ENCODE data around the gene NRXN3. TPM values are rescaled to one million over a fixed set of nuclear protein-coding genes. Genes with fewer than 3 reads are reported as not detected.

The NRXN3 gene
- total and polyA plus RNA-seq, 4 donors: 21.9 to 73.4 (median 65.7) TPM

GRCh38 chr14:79370969-79371368 is 1200.8 kb downstream of the NRXN3 start:
- no peaks in the 10 kb centered on the region for H3K27me3 ChIP-seq (ENCODE audit: control insufficient read depth, insufficient read depth, low read length)
- H3K27ac ChIP-seq (ENCODE audit: low read depth, low read length): no peak overlapping the region
- H3K36me3 ChIP-seq (ENCODE audit: control insufficient read depth, insufficient read depth, low read length): no peaks in the 10 kb centered on the region
- H3K4me1 ChIP-seq (ENCODE audit: control insufficient read depth, insufficient read depth, low read length): no peaks in the 10 kb centered on the region
- no peak for DNase-seq (ENCODE audit: low read depth in 4 of 6, low spot score in 6 of 6)
- no peaks in the 10 kb centered on the region for H3K9me3 ChIP-seq (ENCODE audit: control insufficient read depth, insufficient read depth, low read length)
- WGBS (ENCODE audit: insufficient coverage): no CpG with 5 or more reads among the region's 1 CpG
- no peak overlapping the region for H3K4me3 ChIP-seq (ENCODE audit: low read depth, low read length)

GRCh38 chr14:79373451-79373850 is 1203.3 kb downstream of the NRXN3 start:
- H3K4me1 ChIP-seq (ENCODE audit: control insufficient read depth, insufficient read depth, low read length): no peaks in the 10 kb centered on the region
- DNase-seq (ENCODE audit: low read depth in 4 of 6, low spot score in 6 of 6): no peak
- H3K4me3 ChIP-seq (ENCODE audit: low read depth, low read length): no peak overlapping the region
- no CpG with 5 or more reads among the region's 6 CpGs for WGBS (ENCODE audit: insufficient coverage)
- no peak overlapping the region for H3K27ac ChIP-seq (ENCODE audit: low read depth, low read length)
- no peaks in the 10 kb centered on the region for H3K27me3 ChIP-seq (ENCODE audit: control insufficient read depth, insufficient read depth, low read length)
- no peaks in the 10 kb centered on the region for H3K9me3 ChIP-seq (ENCODE audit: control insufficient read depth, insufficient read depth, low read length)
- no peaks in the 10 kb centered on the region for H3K36me3 ChIP-seq (ENCODE audit: control insufficient read depth, insufficient read depth, low read length)

- H3K27me3 ChIP-seq (ENCODE audit: control insufficient read depth, insufficient read depth, low read length): no peaks in the 10 kb centered on the region
- no peaks in the 10 kb centered on the region for H3K36me3 ChIP-seq (ENCODE audit: control insufficient read depth, insufficient read depth, low read length)
- H3K4me3 ChIP-seq (ENCODE audit: low read depth, low read length): no peak overlapping the region
- H3K9me3 ChIP-seq (ENCODE audit: control insufficient read depth, insufficient read depth, low read length): no peaks in the 10 kb centered on the region
- WGBS (ENCODE audit: insufficient coverage): 34% methylated on average over 4 of the region's 7 CpGs
- no peak overlapping the region for H3K27ac ChIP-seq (ENCODE audit: low read depth, low read length)
- no peaks in the 10 kb centered on the region for H3K4me1 ChIP-seq (ENCODE audit: control insufficient read depth, insufficient read depth, low read length)
- peak in 2 of 6 donors; percentile 29 to 85 for DNase-seq (ENCODE audit: low read depth in 4 of 6, low spot score in 6 of 6)
Measured at GRCh38 chr14:79375356-79375755, 1205.2 kb downstream of the NRXN3 start.

GRCh38 chr14:79376557-79376956 is 1206.4 kb downstream of the NRXN3 start:
- Histone ChIP-seq H3K4me1 (ENCODE audit: control insufficient read depth, insufficient read depth, low read length) (no peaks in the 10 kb centered on the region), H3K36me3 (ENCODE audit: control insufficient read depth, insufficient read depth, low read length) (no peaks in the 10 kb centered on the region), H3K27me3 (ENCODE audit: control insufficient read depth, insufficient read depth, low read length) (no peaks in the 10 kb centered on the region), H3K27ac (ENCODE audit: low read depth, low read length) (no peak overlapping the region), H3K9me3 (ENCODE audit: control insufficient read depth, insufficient read depth, low read length) (no peaks in the 10 kb centered on the region), H3K4me3 (ENCODE audit: low read depth, low read length) (no peak overlapping the region)
- DNase-seq (ENCODE audit: low read depth in 4 of 6, low spot score in 6 of 6): no peak
- WGBS (ENCODE audit: insufficient coverage): no CpG with 5 or more reads among the region's 1 CpG

- H3K9me3 ChIP-seq (ENCODE audit: control insufficient read depth, insufficient read depth, low read length): no peaks in the 10 kb centered on the region
- WGBS (ENCODE audit: insufficient coverage): 28% methylated on average over 2 of the region's 2 CpGs
- no peak for DNase-seq (ENCODE audit: low read depth in 4 of 6, low spot score in 6 of 6)
- no peaks in the 10 kb centered on the region for H3K36me3 ChIP-seq (ENCODE audit: control insufficient read depth, insufficient read depth, low read length)
- H3K4me3 ChIP-seq (ENCODE audit: low read depth, low read length): no peak overlapping the region
- H3K4me1 ChIP-seq (ENCODE audit: control insufficient read depth, insufficient read depth, low read length): no peaks in the 10 kb centered on the region
- H3K27ac ChIP-seq (ENCODE audit: low read depth, low read length): no peak overlapping the region
- no peaks in the 10 kb centered on the region for H3K27me3 ChIP-seq (ENCODE audit: control insufficient read depth, insufficient read depth, low read length)
Measured at GRCh38 chr14:79378020-79378419, 1207.8 kb downstream of the NRXN3 start.

GRCh38 chr14:79379266-79379665 is 1209.1 kb downstream of the NRXN3 start:
- no peaks in the 10 kb centered on the region for H3K4me1 ChIP-seq (ENCODE audit: control insufficient read depth, insufficient read depth, low read length)
- WGBS (ENCODE audit: insufficient coverage): 89% methylated on average over 3 of the region's 5 CpGs
- no peak for DNase-seq (ENCODE audit: low read depth in 4 of 6, low spot score in 6 of 6)
- H3K4me3 ChIP-seq (ENCODE audit: low read depth, low read length): no peak overlapping the region
- H3K9me3 ChIP-seq (ENCODE audit: control insufficient read depth, insufficient read depth, low read length): no peaks in the 10 kb centered on the region
- H3K36me3 ChIP-seq (ENCODE audit: control insufficient read depth, insufficient read depth, low read length): no peaks in the 10 kb centered on the region
- H3K27ac ChIP-seq (ENCODE audit: low read depth, low read length): no peak overlapping the region
- no peaks in the 10 kb centered on the region for H3K27me3 ChIP-seq (ENCODE audit: control insufficient read depth, insufficient read depth, low read length)

GRCh38 chr14:79383031-79383430 is 1212.9 kb downstream of the NRXN3 start:
- Histone ChIP-seq H3K4me1 (ENCODE audit: control insufficient read depth, insufficient read depth, low read length) (no peaks in the 10 kb centered on the region), H3K9me3 (ENCODE audit: control insufficient read depth, insufficient read depth, low read length) (no peaks in the 10 kb centered on the region), H3K4me3 (ENCODE audit: low read depth, low read length) (no peak overlapping the region), H3K27me3 (ENCODE audit: control insufficient read depth, insufficient read depth, low read length) (no peaks in the 10 kb centered on the region), H3K27ac (ENCODE audit: low read depth, low read length) (no peak overlapping the region), H3K36me3 (ENCODE audit: control insufficient read depth, insufficient read depth, low read length) (no peaks in the 10 kb centered on the region)
- DNase-seq (ENCODE audit: low read depth in 4 of 6, low spot score in 6 of 6): peak in 1 of 6 donors; percentile 32

- WGBS (ENCODE audit: insufficient coverage): 55% methylated on average over 2 of the region's 2 CpGs
- peak in 1 of 6 donors; percentile 38 for DNase-seq (ENCODE audit: low read depth in 4 of 6, low spot score in 6 of 6)
- H3K27me3 ChIP-seq (ENCODE audit: control insufficient read depth, insufficient read depth, low read length): no peaks in the 10 kb centered on the region
Measured at GRCh38 chr14:79383475-79383874, 1213.3 kb downstream of the NRXN3 start.

GRCh38 chr14:79395061-79395460 is 1224.9 kb downstream of the NRXN3 start:
- Histone ChIP-seq H3K4me3 (ENCODE audit: low read depth, low read length) (no peak overlapping the region), H3K4me1 (ENCODE audit: control insufficient read depth, insufficient read depth, low read length) (no peaks in the 10 kb centered on the region), H3K9me3 (ENCODE audit: control insufficient read depth, insufficient read depth, low read length) (no peaks in the 10 kb centered on the region), H3K27me3 (ENCODE audit: control insufficient read depth, insufficient read depth, low read length) (no peaks in the 10 kb centered on the region), H3K36me3 (ENCODE audit: control insufficient read depth, insufficient read depth, low read length) (no peaks in the 10 kb centered on the region), H3K27ac (ENCODE audit: low read depth, low read length) (peak overlapping the region; percentile 62)
- peak in 1 of 6 donors; percentile 14 for DNase-seq (ENCODE audit: low read depth in 4 of 6, low spot score in 6 of 6)

More at GRCh38 chr14:79383475-79383874, 1213.3 kb downstream of the NRXN3 start:
- Histone ChIP-seq H3K4me1 (ENCODE audit: control insufficient read depth, insufficient read depth, low read length) (no peaks in the 10 kb centered on the region), H3K36me3 (ENCODE audit: control insufficient read depth, insufficient read depth, low read length) (no peaks in the 10 kb centered on the region), H3K4me3 (ENCODE audit: low read depth, low read length) (no peak overlapping the region), H3K9me3 (ENCODE audit: control insufficient read depth, insufficient read depth, low read length) (no peaks in the 10 kb centered on the region), H3K27ac (ENCODE audit: low read depth, low read length) (no peak overlapping the region)

- no CpG with 5 or more reads among the region's 6 CpGs for WGBS (ENCODE audit: insufficient coverage)
- Histone ChIP-seq H3K36me3 (ENCODE audit: control insufficient read depth, insufficient read depth, low read length) (no peaks in the 10 kb centered on the region), H3K4me3 (ENCODE audit: low read depth, low read length) (no peak overlapping the region)
Measured at GRCh38 chr14:79404874-79405511, 1234.8 kb downstream of the NRXN3 start.

More at GRCh38 chr14:79404874-79405511, 1234.8 kb downstream of the NRXN3 start:
- Histone ChIP-seq H3K9me3 (ENCODE audit: control insufficient read depth, insufficient read depth, low read length) (no peaks in the 10 kb centered on the region), H3K4me1 (ENCODE audit: control insufficient read depth, insufficient read depth, low read length) (peaks cover 4% of the 10 kb centered on the region), H3K27ac (ENCODE audit: low read depth, low read length) (peak overlapping the region; percentile 50), H3K27me3 (ENCODE audit: control insufficient read depth, insufficient read depth, low read length) (no peaks in the 10 kb centered on the region)
- peak in 4 of 6 donors; percentile 2 to 93 (median 45) for DNase-seq (ENCODE audit: low read depth in 4 of 6, low spot score in 6 of 6)
